NCI-H2081 treated with DMSO at 0.1 percent for 48 hours (cell line): ENCODE measurements around the gene ZSCAN1.

Source experiments
- DNase-seq: peaks from one replicate; lab custom pipeline; 2025; lab: John Stamatoyannopoulos, UW

ZSCAN1 gene

DNA sequence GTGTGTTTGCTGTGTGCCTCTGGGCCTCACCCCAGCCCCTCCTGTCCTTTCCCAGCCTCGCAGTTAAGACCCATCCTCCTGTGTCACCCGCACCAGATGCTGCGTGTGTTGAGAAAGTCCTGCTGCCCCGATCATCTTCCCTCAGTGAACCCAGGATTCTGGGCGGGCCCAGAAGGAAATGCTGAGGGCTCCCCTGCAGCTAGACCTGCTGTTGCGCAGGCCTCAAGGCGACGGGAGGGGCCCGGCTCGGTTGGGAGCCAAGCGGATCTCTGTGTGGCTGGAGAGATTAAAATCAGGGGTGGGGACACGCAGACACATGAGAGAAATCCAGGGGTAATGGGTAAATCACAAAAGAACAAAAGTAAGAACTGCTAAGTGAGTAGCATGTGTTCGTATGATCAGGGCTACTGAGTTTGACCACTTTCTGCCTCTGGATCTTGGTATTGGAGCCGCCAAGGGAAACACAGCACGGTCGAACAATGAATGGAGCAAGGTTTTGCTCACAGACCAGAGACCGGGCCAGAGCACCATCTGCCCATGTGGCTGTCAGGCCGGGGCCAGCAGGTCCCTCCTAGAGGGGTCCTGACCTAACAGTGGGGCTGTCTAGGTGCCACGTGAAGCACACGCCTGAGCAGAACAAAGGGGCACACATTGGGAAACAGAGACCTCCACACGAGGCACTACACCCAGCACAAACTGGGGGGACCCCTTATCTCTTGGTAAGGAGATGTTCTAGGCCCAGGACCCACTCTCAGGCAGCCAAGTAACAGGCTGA is 7.1 kb downstream of the ZSCAN1 start:
- no peak for DNase-seq

DNA sequence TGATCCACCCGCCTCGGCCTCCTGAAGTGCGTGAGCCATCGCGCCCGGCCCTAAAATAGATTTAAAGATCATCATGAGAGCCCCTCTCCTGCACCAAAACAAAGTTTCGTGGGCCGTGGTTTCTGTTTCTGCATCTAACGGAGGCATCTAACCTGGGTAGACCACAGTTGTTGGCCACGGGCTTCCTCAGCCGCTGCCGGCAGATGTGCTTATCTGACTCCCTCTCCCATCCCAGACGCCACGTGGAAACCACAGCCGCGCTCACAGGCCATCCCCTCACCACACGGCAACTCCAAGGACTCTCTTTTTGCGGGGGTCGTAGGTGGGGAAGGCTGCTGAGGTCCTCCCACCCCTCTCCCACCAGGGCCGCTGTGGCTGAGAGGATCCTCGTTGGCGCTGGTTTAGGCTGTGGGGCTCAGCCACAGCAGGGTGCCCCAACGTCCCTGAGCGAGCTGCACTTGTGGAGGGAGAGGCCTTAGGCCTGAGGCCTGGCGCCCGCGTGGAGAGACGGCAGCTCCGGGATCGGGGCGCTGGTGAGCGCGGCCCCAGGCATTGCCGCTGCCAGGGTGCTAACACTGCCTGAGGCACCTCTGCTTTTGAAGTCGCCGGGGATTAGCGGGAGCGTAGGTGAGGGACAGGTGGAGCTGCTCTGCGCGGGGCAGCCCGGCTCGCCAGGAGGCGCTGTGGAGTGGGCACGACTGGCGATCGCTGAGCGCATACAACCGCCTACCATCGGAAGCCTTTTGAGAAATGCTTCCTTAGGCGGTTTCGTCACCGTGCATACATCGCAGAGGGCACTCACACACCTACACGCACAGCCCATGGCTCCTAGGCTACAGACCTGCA is 8.9 kb downstream of the ZSCAN1 start:
- no peak for DNase-seq

DNA sequence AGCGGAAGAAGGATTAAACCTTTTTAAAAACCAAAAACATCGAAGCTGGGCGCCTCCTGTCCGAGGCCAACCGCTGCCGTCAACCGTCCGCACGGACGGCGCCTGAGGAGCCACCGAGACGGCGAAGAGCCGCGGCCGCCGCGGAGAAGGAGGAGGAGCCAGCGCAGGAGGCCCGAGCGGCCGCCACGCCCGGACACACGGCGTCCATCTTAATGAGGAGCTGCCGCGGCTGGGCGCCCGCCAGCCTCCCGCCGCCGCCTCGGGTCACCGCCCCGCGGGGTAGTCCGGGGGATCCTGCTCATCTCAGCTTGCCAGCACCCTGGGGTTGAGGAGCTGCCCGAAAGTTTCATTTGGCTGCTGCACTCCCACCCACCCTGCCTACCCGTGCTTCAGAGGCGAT is 10.6 kb downstream of the ZSCAN1 start:
- DNase-seq, result no peak

DNA sequence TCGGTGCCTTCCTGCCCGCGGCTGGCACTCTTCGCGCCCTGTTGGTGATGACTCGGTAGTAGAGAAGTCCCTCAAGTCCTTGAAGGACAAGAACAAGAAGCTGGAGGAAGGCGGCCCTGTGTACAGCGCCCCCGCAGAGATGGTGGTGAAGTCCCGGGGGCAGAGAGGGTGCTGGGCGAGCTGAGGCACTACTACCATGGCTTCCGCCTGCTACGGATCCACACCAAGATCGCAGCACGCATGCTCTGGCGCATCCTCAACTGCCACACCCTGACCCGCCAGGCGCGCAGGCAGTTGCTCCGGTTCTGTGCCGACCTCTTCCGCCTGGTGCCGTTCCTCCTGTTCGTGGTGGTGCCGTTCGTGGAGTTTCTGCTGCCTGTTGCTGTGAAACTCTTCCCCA is 11.1 kb downstream of the ZSCAN1 start:
- no peak for DNase-seq

DNA sequence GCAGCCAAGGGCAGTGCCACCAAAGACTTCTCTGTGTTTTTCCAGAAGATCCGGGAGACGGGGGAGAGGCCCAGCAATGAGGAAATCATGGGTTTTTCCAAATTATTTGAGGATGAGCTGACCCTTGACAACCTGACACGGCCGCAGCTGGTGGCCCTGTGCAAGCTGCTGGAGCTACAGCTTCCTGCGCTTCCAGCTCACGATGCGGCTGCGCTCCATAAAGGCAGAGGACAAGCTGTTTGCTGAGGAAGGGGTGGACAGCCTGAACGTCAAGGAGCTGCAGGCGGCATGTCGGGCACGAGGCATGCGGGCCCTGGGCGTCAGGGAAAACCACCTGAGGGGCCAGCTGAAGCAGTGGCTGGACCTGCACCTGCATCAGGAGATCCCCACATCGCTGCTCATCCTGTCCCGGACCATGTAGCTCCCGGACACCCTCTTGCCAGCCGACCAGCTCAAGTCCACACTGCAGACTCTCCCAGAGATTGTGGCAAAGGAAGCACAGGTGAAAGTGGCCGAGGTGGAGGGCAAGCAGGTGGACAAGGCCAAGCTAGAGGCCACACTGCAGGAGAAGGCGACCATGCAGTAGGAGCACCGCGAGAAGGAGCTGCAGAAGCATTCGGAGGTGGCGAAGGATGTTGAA is 11.7 kb downstream of the ZSCAN1 start:
- DNase-seq, result no peak

DNA sequence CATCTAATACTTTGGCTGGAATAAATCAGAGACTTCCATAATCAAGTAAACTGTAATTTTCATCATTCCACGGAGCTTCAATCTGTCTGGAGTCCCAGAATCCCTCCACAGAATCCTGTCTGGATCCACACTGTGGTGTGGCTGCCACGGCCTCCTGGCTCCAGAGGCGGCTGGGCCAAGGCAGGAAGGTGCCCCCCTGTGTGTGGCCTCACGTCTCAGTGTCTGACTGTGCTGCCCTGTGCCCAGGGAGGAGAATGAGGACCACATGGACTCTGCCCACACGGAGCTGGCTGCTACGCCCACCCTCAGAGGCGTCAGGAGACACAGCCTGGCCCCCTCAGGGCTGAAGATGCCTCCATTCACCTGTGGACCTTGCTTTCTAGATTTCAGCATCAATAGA is 13.0 kb downstream of the ZSCAN1 start:
- no peak for DNase-seq

DNA sequence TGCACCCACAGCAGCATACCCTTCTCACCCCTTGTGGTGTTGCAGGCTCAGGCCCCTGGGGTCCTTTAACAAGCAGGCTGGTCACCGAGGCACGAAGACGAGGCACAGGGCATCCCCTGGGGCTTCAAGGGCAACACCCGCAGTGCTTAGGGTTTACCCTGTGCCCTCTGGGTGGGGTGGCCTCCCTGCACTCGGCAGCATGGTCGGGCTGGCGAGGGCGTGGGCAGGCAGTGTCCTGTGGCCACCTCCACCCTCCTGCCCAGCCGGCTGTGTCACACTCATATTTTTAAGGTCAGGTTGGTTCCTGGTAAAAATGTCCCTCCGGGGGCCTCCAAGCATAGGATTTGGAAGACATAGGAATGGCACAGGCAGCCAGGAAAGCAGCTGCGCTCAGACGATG is 13.8 kb downstream of the ZSCAN1 start:
- no peak for DNase-seq

DNA sequence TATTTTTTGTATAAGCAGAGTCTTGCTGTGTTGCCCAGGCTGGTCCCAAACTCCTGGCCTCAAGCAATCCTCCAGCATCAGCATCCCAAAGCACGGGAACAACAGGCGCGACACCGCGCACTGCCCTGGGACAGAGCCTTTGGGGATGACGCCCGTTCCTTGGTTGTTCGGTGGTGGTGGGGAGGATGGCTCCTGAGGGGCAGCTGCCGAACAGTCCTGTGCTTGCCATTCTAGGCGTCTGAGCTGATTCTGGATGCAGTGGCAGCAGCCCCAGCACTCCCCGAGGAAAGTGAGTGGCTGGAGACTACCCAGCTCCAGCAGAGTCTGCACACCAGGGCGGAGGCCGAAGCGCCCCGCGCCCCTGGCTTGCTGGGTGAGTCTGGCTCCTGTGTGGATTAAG is 18.4 kb downstream of the ZSCAN1 start:
- DNase-seq, result no peak

DNA sequence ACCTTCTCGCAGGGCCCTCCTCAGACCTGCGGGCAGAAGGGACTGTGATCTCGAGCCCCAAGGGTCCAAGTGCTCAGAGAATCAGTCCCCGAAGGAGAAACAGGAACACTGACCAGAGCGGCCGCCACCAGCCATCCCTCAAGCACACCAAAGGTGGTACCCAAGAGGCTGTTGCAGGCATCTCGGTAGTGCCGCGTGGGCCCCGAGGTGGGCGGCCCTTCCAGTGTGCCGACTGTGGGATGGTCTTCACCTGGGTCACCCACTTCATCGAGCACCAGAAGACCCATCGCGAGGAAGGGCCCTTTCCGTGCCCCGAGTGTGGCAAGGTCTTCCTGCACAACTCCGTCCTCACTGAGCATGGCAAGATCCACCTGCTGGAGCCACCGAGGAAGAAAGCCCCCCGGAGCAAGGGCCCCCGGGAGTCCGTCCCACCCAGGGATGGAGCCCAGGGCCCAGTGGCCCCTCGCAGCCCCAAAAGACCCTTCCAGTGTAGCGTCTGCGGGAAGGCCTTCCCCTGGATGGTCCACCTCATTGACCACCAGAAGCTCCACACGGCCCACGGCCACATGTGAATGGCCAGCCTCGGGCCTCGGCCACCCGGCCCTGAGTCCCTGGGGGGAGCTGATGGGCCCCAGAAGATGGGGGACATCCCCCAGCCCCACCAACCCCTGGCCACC is 19.8 kb downstream of the ZSCAN1 start:
- DNase-seq, result no peak

DNA sequence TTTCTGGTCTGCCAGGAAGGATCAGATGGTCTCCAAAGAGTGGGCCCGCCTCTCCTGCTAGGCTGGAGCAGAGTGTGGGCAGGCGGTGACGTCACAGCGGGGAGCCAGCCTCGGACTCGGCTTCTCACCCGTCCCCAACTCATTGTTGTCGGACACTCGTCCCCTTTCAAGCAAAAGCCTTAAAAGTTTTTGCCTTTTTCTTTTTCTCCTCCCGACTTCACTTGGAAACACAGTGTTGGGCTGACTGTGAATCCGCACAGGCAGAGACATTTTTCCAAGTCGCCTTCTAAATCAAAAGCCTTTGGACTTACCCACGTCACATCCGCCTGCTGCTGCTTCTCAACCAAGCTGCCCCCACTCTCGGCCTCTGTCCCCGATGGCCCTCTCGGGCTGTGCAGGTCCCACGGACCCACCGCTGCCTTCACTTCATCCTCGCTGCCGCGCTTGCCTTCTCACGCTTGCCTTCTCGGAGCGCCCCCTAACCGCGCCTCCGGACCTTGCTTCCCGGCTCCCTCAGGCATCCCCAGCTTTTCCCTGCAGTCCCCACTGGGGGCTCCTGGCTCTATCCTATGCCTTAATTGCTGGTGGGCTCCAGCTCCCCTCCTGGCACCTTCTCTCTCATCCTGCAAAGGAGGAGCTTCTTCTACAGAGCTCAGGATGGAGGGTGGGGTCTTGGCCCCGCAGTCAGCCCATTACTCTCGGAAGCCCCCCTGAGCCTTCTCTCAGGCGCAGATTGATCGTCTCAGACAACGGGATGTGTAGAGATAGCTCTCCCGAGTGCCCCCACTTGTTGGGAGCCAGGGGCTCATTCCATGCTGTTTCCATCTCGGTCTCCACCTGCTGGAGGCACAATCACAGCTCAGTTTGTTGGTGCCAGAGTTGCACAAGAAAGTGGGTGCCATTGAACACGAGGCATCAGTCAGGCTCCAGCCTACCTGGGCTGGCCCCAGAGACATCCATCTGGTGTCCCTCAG is 21.4 kb downstream of the ZSCAN1 start:
- no peak for DNase-seq

DNA sequence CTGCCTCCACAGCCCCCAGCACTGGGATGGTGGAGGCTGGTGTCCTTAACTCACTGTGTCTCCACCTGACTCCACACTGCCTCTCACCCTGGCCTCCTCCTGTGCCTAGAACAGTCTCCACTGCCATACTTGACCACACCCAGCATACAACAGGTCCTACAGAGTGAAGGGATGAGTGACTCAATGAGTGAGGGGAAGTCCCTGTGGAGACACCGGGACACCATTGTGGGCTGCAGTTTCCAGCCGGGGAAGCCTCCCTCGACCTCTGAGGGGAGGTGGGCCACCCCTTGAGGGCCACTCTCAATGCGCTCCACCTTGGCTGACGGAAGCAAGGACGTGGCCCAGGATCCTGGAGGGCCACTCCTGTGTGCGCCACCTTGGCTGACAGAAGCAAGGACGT is 22.4 kb downstream of the ZSCAN1 start:
- no peak for DNase-seq

DNA sequence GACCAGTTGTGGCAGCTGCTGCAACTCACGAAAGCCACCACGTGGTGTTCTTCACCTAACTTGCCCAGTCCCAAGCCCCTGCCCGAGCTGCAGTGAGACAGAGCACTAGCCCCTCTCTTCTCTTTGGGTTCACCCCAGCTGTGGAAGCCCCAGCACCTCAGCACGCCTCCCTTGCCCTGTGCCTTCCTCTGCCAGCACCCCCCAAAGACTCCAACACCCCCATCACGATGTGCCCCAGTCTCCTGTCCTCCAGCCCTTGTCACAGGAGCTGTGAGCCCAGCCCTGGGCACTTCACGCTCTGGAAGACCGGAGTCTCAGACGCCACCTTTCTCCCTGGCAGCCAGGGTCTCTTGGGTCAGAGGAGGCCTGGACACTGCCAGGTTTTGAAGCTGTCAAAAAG is 23.0 kb downstream of the ZSCAN1 start:
- no peak for DNase-seq

DNA sequence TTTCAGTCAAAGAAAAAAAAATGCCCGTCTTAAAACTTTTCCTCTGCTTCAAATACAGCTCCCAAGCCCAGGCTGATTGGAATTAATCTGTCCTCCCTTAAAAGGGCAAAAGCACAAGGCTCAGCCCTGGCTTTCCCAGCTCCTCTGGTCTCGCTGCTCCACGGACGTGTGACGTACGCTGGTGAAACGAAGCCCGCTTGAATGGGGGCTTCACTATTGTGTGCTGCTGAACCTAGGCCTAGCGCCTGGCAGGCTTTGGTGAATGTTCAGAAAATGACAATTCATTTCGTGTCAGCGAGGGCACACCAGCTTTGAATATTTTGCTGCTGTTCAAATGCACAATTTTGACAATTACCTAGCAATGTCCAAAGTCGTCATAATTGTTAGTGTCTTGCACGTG is 24.6 kb downstream of the ZSCAN1 start:
- DNase-seq, result no peak

DNA sequence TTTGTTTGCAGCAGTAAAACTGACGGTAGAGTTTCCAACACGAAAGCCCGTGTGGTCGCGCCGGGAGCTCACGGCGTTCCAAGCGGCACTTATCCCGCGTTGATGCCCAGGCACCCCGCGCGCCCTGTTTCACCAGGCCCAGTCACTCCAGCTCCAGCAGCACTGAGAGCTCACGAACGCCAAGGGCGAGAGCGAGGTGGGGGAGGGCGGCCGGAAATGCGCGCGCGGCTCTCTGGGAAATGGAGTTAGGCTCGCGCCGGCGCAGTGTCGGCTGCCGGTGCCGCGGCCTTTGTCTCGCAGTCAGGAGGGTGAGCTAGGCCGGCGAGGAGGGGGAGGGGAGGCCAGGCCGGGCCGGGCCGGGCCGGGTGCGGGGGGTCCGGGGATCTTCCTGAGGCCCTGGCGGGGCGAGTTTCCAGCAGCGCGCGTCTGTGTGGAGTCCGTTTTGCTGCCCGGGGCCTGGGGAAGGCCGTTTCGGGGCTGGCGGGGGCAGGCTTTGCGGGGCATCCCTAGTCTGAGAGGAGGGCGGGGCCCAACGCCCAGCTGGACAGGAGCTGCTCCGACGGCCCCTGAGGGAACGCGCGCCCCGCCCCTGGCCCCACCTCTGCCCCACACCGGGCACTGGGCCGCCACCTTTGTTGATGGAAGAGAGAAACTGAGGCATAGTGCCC is 25.3 kb downstream of the ZSCAN1 start, which contains the start of gene ZNF135:
Gene ZNF135, plus strand, starts transcription at position 280 of the 668 bp plus-strand sequence. CDS start 721 bp downstream, outside the sequence.
- no peak for DNase-seq

DNA sequence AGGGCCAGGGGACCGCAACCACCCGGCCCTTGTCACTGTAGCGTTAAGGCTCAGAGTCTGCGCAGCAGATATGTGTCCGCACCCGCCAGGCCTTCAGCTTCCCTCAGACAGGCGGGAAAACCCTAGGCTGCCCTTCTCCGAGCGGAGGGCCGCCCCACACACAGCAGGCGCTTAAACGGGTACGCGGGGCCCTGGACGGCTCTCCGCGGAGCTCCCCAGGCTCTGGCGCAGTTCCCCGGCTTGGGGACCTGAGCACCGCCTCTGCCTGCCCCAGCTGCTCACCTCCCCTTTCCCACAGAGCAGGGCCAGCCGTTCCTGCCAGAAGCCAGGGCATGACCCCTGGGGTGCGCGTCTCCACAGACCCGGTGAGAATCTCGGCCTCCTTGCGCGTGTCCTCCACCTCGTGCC is 25.9 kb downstream of the ZSCAN1 start:
- DNase-seq, result no peak

DNA sequence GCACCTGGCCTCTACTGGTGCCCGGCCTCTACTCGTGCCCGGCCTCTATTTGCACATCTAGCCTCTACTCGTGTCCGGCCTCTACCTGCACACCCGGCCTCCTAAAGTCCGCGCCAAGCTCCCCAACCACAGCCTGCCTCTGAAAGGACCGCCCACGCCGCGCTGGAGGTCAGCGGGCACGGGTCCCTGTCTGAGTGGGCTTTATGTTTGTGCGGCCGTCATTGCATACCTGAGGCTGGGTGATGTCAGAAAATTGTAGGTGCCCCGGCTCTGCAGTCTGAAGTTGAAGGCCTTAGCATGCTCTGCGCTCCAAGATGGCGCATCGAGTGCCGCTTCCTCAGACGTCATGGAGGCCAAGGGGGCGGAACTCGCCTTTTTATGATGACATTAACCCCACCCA is 26.4 kb downstream of the ZSCAN1 start:
- DNase-seq, result no peak

DNA sequence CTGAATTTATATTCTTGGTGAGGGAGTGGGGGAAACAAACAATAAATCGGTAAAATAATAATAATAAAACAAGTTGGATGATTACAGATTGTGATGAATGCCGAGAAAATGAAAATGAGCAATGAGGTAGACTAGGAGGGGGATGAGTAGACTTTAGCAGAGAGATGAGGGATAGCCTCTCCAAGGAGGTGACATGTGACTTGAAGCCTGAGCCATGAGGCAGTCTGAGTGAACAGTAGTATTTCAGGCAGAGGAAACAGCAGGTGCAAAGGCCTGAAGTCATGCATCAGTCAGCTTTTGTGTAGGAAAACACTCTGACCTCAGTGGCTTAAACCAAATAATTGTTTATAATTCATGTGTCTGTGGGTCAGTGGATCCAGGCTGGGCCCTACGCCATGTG is 29.9 kb downstream of the ZSCAN1 start:
- no peak for DNase-seq

DNA sequence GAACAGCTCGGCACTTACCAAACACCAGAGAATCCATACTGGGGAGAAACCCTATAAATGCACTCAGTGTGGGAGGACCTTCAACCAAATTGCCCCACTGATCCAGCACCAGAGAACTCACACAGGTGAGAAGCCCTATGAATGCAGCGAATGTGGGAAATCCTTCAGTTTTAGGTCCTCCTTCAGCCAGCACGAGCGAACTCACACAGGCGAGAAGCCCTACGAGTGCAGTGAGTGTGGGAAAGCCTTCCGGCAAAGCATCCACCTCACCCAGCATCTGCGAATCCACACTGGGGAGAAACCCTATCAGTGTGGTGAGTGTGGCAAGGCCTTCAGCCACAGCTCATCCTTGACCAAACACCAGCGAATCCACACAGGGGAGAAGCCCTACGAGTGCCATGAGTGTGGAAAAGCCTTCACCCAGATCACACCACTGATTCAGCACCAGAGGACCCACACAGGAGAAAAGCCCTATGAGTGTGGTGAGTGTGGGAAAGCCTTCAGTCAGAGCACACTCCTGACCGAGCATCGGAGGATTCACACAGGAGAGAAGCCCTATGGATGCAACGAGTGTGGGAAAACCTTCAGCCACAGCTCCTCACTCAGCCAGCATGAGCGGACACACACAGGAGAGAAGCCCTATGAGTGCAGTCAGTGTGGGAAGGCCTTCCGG is 33.6 kb downstream of the ZSCAN1 start:
- DNase-seq, result no peak

DNA sequence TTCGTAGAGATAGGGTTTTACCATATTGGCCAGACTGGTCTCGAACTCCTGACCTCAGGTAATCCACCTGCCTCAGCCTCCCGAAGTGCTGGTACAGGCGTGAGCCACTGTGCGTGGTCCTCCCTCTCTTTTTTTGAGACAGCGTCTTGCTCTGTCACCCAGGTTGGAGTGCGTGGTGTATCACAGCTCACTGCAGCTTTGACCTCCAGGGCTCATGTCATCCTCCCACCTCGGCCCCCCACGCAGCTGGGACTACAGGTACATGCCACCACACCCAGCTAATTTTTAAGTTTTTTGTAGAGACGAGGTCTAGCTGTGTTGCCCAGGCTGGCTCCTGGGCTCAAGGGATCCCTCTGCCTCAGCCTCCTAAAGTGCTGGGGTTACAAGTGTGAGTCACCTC is 46.0 kb downstream of the ZSCAN1 start:
- DNase-seq, result no peak

DNA sequence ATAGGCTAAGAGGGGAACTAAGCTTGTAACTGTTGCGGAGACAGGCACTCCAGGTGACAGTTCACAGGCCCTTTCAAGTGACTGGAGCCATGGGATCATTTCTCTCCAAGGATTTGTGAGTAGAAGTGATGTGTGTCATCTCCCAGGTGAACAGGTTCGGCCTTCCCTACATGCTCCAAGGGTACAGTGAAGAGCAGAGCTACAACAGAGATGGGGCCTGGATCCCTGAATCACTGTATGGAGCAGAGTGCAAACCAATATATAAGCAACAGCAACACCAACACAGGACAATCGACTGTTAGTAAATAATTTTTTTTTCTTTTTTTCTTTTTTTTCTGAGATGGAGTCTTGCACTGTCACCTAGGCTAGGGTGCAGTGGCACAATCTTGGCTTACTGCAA is 49.2 kb downstream of the ZSCAN1 start:
- no peak for DNase-seq
